Fibroblast of skin of left biceps (primary cell): Measurements from ENCODE around the gene THOC5.
"Not testable (repeated sequence)": the region's sequence is repeated elsewhere in the genome, so short reads cannot be mapped to it uniquely, and the experiment has no call there.

Source experiments
- DNase-seq, 2 experiments: peaks; one replicate each; pipeline ENCODE4 v3.0.0-alpha.2; 2013; ENCODE audit warnings: low read depth in 2 of 2

THOC5 gene

DNA sequence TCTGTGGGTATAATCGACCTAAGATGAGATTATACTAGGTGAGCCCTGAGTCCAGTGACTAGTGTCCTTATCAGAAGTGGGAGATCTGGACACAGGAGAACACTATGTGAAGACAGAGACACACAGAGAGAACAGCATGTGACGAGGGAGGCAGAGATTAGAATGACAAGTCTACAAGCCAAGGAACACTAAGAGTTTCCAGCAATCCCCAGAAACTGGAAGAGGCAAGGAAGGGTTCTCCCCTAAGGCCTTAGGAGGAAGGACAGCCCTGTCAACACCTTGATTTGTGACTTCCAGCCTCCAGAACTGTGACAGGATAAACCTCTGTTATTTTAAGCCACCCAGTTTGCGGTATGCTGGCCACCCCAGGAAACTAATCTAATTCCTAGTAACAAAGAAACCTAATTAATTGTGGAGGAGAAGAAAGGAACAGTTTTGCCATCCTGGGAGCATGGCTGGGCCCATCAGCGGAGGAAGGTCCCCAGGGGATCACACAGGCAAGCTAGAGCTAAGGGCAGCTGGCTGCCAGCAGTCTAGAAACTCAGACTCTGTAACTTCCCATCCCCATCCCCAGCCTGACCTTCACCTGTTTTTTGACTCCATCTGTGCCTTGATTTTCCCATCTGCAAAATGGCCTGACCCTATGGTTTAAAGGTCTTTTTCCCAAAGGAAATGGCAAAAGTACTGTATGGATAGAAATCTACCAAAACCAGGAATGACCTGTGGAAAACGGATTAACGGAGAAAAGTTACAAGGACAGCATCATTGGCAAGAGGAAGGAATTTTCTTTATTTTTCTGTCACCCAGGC, 10.3 kb upstream of the THOC5 start:
- DNase-seq = no peak

DNA sequence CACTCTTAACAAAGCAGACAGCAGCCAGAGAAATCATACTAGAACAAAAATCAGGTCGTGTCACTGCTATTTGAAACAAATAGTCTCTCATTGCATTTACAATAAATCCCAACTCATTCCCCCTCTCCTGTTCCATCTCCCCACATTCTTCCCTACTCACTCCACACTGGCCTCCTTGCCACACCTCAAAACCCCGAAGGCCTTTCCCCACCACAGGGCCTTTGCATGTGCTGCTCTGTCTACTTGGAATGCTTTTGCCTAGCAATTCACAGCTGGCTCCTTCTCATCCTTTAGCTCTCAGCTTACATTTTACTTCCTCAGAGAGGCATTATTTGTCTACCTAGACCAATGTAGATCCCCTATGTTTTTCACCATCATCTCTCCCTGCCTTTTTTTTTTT, 6.3 kb upstream of the THOC5 start:
- DNase-seq = no peak

DNA sequence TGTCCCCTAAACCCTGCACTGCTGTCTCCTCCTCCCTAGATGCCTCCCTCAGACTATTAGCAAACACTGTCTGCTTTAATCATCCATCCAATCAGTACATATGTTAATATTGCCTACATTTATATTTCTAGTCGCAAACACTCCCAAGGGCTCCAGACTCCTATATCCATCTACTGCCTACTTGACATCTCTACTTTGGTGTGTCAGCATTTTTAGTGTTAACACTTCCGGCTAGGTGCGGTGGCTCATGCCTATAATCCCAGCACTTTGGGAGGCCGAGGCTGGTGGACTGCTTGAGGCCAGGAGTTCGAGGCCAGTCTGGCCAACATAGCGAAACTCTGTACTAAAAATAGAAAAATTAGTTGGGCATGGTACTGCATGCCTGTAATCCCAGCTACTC, 5.5 kb upstream of the THOC5 start:
- DNase-seq = no peak

DNA sequence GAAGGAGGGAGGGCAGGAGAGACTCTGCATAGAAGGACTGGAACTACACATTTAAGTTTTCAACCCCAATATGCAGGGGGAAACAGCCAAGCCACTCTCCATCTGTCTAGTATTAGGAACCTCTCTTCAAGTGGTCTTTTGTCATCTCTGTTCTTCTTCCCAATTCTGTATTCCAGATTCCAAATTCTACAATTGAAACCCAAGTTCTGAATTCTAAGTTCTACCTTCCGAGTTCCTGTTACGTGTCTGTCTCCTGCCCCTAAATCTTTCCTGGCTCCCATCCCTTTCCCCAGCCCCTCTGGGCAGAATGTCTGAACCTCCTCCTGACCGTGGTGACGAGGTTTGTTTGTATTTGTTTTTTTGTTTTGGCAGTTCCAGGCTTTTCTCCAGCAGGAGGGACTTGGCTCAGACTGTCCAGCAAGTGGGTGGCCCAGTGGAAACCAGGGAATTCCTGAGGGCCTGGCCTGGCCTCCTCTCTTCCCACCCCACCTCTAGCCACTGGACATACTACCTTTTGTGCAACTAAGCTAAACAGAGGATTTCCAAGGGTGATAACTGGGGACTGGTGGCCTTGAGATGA, 1.6 kb upstream of the THOC5 start:
- no peak for DNase-seq

DNA sequence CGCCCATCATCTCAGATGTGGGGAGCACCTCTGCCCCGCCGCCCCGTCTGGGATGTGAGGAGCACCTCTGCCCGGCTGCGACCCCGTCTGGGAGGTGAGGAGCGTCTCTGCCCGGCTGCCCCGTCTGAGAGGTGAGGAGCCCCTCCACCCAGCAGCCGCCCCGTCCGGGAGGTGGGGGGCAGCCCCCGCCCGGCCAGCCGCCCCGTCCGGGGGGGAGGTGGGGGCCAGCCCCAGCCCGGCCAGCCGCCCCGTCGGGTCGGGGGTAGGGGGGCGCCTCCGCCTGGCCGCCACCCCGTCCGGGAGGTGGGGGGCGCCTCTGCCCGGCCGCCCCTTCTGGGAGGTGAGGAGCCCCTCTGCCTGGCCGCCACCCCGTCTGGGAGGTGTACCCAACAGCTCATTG, 1.2 kb downstream of the THOC5 start:
- not testable (repeated sequence) for DNase-seq

DNA sequence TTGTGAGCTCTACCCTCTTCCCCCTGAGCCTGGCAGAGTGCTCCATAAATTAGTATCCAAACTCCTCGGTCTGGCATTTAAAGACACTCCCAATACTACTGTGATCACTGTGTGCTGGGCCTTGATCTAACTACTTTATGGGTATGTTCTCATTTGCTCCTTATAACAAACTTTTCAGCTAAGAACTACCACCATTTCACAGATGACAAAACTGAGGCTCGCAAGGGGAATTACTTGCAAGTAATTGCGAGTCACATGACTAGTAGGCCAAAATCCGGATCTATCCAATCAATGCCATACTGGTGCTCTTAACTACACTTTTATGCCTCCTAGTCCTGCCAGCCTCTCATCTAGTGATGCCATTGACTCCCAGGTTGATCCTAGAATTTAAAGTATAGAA, 3.6 kb downstream of the THOC5 start:
- DNase-seq = no peak

DNA sequence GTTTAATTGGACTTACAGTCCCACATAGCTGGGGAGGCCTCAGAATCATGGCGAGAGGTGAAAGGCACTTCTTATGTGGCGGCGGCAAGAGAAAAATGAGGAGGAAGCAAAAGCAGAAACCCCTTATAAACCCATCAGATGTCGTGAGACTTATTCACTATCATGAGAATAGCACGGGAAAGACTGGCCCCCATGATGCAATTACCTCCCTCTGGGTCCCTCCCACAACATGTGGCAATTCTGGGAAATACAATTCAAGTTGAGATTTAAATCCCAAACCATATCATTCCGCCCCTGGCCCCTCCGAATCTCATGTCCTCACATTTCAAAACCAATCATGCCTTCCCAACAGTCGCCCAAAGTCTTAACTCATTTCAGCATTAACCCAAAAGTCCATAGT, 8.5 kb downstream of the THOC5 start:
- not testable (repeated sequence) for DNase-seq

DNA sequence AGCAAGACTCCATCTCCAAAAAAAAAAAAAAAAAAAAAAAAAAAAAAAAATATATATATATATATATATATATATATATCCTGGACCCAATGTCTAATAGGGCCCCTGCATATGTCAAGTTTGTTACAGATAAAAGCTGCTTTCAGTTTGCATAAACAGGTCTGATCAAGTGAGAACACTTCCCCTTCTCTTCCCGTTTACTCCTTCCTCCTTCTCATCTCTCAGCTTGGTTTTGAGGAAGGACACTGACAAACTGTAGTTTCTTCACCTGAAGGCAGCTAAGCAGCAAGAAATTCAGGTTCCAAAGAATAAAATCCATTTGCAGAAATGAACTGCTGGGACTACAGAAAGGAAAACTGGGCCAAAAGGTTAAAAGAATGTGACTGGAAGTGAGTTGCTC, 11.7 kb downstream of the THOC5 start:
- DNase-seq = no peak

DNA sequence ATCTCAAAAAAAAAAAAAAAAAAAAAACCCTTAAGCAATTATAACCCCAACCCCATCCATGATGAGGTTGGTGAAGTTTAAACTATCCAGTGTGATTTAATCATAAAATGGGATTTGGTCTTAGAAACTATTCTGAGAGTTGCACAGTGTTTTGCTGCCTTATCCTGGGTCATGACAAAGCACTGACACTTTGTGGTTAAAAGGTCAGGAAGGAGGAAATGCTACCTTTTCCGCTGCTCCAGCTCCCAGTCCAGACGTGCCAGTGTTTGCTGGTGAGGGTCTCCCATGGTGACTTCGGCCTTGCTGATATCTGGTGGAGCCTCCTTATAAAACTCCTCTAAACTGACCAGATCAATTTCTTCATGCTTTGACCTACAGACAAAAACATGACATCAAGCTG, 14.5 kb downstream of the THOC5 start:
- DNase-seq = no peak

DNA sequence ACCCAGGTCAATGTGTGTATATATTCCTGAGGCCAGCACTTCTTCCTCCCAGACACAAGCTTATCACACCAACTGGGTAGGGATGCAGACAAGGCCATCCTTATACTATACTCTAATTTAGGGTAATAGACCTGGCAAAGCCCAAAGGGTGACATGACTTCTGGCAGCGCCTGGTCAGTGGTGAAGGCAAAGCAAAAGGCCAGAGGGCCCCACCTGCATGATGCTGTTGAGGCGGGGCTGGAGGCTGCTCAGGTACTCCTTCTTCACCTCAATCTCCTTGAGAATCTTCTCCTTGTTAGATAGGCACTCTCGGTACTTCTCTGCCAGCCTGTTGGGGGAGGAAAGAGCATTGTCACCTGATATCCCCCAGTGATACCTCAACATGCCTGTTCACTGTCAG, 17.1 kb downstream of the THOC5 start:
- no peak for DNase-seq

DNA sequence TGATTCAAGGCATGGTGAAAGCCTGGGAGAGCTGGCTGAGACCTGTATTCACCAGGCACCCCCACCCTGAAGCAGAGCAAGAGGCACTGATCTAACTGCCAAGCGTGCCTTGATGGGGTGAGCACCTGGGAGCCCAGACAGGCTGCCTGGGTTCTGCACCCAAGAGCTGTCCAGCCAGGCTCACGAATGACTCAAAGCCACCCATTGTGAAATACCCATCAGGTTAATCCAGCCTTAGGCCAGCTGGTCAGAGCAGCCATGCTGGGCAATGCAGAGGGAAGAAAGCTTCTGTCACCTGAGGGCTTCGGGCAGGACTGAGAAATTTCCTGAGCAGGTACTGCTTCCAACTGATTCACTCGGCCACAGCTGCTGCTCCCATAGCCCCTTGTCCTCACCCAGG, 22.1 kb downstream of the THOC5 start:
- DNase-seq = no peak

DNA sequence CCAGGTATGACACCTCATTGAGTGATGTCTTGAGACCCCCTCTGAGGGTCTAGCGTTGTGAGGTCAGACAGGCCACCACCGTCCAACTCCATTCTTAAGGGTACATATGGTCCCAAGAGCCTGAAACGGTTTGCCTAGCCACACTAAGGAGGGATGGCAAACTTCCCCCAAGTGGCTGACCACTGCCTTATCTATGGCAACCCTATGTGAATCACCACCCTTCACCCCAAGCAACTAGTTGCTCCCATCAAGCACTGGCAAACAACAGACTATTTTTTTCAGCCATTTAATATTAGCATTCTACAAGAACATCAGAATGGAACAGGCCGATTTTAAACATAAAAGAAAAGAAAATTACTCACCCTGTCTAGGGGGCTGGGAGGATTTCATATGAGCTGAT, 22.8 kb downstream of the THOC5 start:
- no peak for DNase-seq

DNA sequence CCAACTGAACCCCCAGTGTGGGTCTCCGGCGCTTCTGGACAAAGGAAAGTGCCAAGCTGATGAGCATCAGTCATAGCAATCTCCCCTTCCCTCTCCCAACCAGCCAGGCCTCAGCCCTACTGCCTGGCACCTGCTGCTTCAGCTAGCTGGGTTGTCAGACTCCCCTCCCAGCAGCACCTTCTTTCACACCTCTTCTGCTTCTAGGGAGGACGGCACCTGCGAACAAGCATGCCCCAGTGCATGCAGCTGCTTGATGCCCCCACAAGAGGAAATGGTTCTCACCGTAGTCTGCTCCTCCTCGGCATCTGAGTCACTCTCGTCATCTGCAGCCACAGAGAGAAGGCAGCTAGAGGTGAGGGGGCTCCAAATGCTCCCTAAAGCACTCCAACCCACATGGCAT, 25.4 kb downstream of the THOC5 start:
- DNase-seq = no peak

DNA sequence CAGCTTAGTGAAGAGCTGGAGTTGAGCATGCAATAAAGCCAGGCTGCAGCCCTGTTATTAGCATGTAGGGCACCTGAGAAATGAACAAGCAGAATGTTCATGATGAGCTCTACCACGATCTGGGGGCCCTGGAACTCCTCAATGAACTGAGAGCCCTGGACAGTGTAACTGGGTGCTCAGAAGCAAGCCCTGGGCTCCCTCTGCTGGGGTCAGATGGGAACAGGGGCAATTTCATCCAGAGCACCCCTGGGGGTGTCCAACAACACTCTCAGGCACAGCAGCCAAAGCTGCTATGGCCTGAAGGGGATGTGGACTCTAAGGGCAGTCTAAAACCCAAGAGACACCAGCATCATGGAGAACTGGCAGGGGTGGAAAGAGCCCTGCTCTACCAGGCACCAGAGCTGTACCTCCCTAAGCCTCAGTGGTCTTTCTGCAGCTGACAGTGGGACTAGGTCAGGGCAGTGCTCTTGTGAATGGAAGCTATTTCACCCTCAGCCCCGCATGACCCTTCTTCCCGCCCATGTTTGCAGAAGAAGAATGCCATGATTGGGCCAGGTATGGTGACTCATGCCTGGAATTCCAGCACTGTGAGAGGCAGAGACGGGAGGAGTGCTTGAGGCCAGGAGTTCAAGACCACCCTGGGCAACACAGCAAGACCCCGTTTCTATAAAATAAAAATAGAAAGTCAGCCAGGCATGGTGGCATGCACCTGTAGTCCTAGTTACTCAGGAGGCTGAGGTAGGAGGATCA, 28.9 kb downstream of the THOC5 start:
- no peak for DNase-seq

DNA sequence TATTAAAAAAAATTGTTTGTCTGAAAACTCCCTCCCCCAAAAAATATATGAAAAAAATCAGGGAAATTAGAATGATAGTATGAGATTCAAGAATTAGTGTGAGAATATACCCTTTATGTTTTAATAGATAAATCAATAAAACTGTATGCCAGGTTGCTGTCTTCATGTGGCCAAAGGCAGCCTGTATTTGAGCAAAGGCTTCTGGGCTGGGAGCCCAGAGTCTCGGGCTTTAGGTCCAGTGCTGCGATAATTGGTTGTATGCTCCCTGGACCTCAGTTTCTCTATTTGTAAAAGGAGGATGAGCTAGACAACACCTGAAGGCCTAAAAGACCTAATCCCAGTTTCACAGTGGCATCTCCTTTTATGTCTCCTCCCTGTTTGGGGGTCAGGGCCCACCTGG, 29.8 kb downstream of the THOC5 start:
- DNase-seq = no peak

DNA sequence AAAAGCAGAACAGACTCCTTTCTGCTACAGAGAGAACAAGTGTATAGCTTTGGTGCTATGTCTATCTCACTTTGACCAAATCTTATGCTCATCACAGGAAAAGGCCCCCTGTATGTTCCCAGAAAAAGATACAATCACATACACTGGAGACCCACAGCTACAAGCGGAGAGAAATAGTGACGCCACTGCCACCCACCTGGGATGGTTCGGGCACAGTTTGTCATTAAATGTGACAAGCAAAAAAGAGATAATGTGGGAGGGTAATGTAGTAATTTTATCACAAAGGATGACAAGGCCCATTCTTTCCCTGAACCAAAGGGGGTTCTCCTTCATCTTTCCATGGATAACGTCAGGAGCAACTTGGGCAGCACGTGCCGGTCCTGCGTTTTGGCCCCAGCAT, 32.0 kb downstream of the THOC5 start:
- DNase-seq = no peak

DNA sequence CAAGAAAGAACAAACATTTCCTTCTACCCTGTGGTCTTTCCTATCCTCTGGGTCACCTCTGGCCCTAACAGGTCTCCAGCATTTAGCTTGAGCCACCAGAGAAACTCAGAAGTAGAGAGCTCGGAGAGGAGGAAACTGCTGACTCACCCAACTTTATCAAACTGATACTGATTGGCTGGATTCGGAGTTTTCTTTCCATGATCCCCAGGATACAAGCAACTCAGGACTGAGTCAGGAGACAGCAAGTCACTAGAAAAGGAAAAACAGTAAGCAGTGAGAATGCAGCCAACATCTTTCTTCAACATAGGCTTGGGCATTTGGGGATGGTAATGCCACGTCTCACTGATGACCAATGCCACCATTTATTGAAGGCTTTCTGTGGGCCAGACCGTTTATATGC, 32.7 kb downstream of the THOC5 start:
- no peak for DNase-seq

DNA sequence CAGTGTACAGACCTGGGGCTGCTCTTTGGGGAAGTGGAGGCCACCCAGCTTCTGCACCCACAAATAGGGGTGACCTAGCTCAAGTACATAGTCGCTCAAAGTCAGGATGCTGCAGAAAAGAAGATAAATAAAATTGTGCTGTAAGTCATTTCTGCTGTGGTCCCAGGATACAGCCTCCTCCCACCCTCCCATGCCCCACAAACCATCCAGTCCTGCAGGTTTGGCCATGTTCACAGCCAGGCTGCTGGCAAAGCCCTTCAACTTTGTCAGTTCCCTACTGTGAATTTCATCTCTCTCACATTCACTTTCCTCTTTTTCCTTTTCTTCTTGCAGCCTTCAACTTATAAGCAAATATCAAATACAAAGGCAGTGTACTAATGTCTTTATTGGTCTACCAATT, 33.6 kb downstream of the THOC5 start:
- DNase-seq = no peak

DNA sequence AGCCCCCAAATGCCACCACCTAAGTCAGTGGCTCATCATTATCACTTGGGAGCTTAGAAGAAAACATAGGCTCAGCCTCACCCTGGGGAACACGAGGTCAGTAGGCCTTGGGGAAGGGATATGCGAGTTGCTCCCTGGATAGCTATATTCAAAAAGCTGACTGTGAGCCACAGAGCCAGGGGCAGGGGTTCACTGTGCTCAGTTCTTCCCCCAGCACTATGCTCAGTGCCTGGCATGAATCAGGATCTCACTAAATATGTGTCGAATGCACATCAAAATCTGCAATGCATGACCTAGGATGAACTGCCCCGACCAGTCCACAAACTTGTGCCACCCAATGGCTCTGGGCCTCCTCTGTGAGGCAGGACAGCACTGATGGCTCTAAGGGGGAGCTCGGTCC, 35.1 kb downstream of the THOC5 start:
- no peak for DNase-seq

DNA sequence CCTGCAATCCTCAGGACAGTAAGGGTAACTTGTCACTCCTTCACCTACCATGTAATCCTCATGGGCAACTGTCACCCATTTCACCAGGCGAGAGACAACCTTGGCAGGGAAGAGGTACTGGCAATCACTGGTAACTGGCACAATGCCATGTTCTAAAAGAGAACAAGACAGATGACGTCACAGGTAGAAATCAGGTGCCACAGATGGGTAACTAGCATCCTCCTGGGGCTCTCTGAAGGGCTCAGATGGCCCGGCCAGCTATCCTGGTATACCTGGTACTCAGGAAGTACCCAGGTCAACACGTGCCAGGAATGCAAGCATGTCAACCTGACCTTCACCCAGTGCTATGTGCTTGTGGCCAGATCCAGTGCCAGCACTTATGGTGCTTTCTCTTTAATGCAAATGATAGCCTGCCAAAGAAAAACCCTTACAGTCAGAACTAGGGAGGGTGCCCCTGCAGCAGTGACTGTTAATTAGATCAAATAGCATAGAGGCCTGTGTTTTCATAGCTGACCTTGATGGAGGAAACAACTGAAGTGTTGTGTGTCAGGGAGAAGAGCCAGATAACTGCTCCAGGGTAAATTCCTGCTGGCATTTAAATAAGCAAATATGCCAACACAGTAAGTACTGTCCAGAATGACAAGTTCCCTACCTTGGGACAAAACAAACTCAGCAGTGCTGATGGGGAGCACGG, 36.2 kb downstream of the THOC5 start:
- DNase-seq = no peak

DNA sequence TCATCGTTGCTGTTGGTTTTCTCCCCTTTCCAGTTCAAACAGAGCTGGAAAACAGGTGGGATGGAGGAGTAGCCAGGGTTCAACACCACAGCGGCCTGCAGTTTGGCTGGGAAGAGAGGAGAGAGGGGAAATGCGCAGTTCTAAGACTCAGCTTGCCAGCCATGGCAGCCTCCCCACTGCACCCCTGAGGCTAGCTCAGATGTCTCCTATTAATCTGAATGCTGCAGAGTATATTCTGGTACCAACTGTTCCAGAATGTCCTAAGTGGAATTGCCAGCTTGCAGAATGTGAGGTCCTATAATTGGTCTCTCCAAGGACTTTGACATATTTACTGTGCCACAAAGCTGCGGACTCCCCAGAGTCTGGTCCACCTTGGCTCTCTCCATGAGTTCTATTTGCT, 41.5 kb downstream of the THOC5 start:
- no peak for DNase-seq

DNA sequence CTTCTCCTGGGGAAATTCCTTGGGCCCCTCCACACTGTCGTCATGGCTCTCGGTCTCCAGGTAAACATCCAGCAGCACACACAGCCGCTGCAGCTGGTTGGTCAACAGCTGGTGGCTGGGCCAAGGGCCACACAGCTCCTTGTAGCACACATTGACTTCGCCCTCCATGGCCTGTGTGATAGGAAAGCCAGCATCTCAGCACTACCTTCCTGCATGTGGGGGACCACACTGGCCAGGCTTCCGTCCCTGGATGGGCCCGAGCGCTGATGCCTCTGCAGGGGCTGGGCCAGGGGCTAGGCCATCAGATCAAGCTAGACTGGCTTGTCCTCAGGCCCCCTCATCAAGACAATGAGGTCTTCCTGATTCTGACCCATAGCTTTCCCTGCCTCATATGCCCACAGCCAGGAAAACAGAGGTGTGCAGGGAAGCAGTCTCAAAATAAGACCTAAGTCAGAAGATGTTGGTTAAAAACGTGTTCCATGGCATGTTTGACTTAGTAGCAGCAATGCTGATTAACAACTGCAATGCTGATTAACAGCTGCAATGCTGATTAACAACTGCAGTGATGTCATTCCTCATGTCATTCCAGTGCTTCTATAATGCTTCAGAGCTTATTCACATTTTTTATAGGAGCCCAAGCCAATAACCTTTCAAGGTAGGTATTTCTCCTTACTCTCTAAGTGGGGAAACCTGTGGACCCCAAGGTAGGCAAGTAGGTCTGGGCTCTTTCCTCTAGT, 42.3 kb downstream of the THOC5 start:
- DNase-seq = no peak
